ENCODE data around the gene BRINP3.
"Not testable (repeated sequence)": the region's sequence is repeated elsewhere in the genome, so short reads cannot be mapped to it uniquely, and the experiment has no call there.

The BRINP3 gene

GRCh38 chr1:190477762-190478148 lies at the start of gene BRINP3:
Gene BRINP3, minus strand, starts transcription at chr1:190477864.
- intact Hi-C loops (cut with DNase I), result no loop called here
- DNase-seq, result no peak

GRCh38 chr1:190511554-190511953 lies 33.9 kb upstream of the BRINP3 start:
- intact Hi-C loops (cut with DNase I), result no loop called here
- no peak for DNase-seq

GRCh38 chr1:190507357-190507756 lies 29.7 kb upstream of the BRINP3 start:
- intact Hi-C loops (cut with DNase I), result no loop called here

GRCh38 chr1:190504539-190504938 lies 26.9 kb upstream of the BRINP3 start:
- DNase-seq; intact Hi-C loops (cut with DNase I): not testable (repeated sequence)

More at GRCh38 chr1:190507357-190507756, 29.7 kb upstream of the BRINP3 start:
- no peak for DNase-seq

GRCh38 chr1:190497565-190497964 lies 19.9 kb upstream of the BRINP3 start:
- intact Hi-C loops (cut with DNase I), result no loop called here
- DNase-seq, result no peak

- intact Hi-C loops (cut with DNase I), result no loop called here
- DNase-seq, result no peak
These were observed 16.8 kb upstream of the BRINP3 start for GRCh38 chr1:190494451-190494850.

- no peak for DNase-seq
- intact Hi-C loops (cut with DNase I), result no loop called here
These were observed 13.7 kb upstream of the BRINP3 start for GRCh38 chr1:190491404-190491803.

GRCh38 chr1:190484045-190484444 lies 6.4 kb upstream of the BRINP3 start:
- intact Hi-C loops (cut with DNase I), result no loop called here
- DNase-seq, result no peak

GRCh38 chr1:190480231-190480630 lies 2.6 kb upstream of the BRINP3 start:
- no peak for DNase-seq
- intact Hi-C loops (cut with DNase I), result no loop called here

GRCh38 chr1:190479516-190479915 lies 1.9 kb upstream of the BRINP3 start:
- DNase-seq, result peak in 7 of 10 donors; percentile 14 to 86 (median 45)
- intact Hi-C loops (cut with DNase I), result no loop called here

GRCh38 chr1:190479050-190479397 lies 1.4 kb upstream of the BRINP3 start:
- intact Hi-C loops (cut with DNase I), result no loop called here
- no peak for DNase-seq

- intact Hi-C loops (cut with DNase I), result no loop called here
- peak in 9 of 10 donors; percentile 32 to 86 (median 49) for DNase-seq
These were observed 735 bp upstream of the BRINP3 start for GRCh38 chr1:190478149-190479049.

GRCh38 chr1:190476806-190477205 lies 858 bp downstream of the BRINP3 start:
- intact Hi-C loops (cut with DNase I), result no loop called here
- no peak for DNase-seq

GRCh38 chr1:190476321-190476720 lies 1.3 kb downstream of the BRINP3 start:
- no peak for DNase-seq
- intact Hi-C loops (cut with DNase I), result no loop called here

- DNase-seq, result peak in 5 of 10 donors; percentile 9 to 70 (median 65)
- intact Hi-C loops (cut with DNase I), result no loop called here
These were observed 2.1 kb downstream of the BRINP3 start for GRCh38 chr1:190475421-190476141.

- intact Hi-C loops (cut with DNase I), result no loop called here
- peak in 9 of 10 donors; percentile 19 to 89 (median 34) for DNase-seq
These were observed 2.9 kb downstream of the BRINP3 start for GRCh38 chr1:190474650-190475211.

GRCh38 chr1:190474010-190474409 lies 3.7 kb downstream of the BRINP3 start:
- intact Hi-C loops (cut with DNase I), result no loop called here
- DNase-seq, result no peak

GRCh38 chr1:190472494-190472893 lies 5.2 kb downstream of the BRINP3 start:
- no peak for DNase-seq
- intact Hi-C loops (cut with DNase I), result no loop called here

GRCh38 chr1:190472042-190472441 lies 5.6 kb downstream of the BRINP3 start:
- no peak for DNase-seq
- intact Hi-C loops (cut with DNase I), result no loop called here

- no peak for DNase-seq
- intact Hi-C loops (cut with DNase I), result no loop called here
These were observed 13.0 kb downstream of the BRINP3 start for GRCh38 chr1:190464690-190465089.

GRCh38 chr1:190456129-190456528 lies 21.5 kb downstream of the BRINP3 start:
- intact Hi-C loops (cut with DNase I), result no loop called here
- no peak for DNase-seq

Data from posterior cingulate gyrus (tissue), 11 donors.